Measurements from ENCODE around the gene MCUB. TPM values are rescaled to one million over a fixed set of nuclear protein-coding genes. Genes with fewer than 3 reads are reported as not detected.

Gene MCUB
- total RNA-seq, 1 donor = 22.8 TPM

- Histone ChIP-seq H4K20me1 (ENCODE audit: insufficient read depth, low read length) (no peaks in the 10 kb centered on the region), H3K79me2 (ENCODE audit: insufficient read depth, low read length) (no peaks in the 10 kb centered on the region), H3K27ac (ENCODE audit: low read depth, low read length) (no peak overlapping the region), H3K36me3 (ENCODE audit: insufficient read depth, low read length) (no peaks in the 10 kb centered on the region), H3K4me3 (ENCODE audit: insufficient read depth, low read length) (no peak overlapping the region), H2AFZ (ENCODE audit: low read length) (no peak overlapping the region), H3K4me2 (ENCODE audit: insufficient read depth, low read length) (no peak overlapping the region), H3K9me3 (ENCODE audit: low read depth, low read length) (no peaks in the 10 kb centered on the region), H3K27me3 (ENCODE audit: insufficient read depth, low read length) (no peaks in the 10 kb centered on the region), H3K4me1 (ENCODE audit: insufficient read depth, low read length) (no peaks in the 10 kb centered on the region)
- TF ChIP-seq CTCF (IDR thresholded peaks at IDR 0.05; ENCODE audit: extremely low read depth, low read depth, low read length) = no peak
- DNase-seq (ENCODE audit: insufficient read length, low spot score, missing footprints) = no peak
These were observed 54.0 kb downstream of the MCUB start for GRCh38 chr4:109614015-109614414.

GRCh38 chr4:109614466-109614865 lies 54.4 kb downstream of the MCUB start:
- no peak overlapping the region for H3K4me2 ChIP-seq (ENCODE audit: insufficient read depth, low read length)
- no peak for TF ChIP-seq CTCF (IDR thresholded peaks at IDR 0.05; ENCODE audit: extremely low read depth, low read depth, low read length)
- H4K20me1 ChIP-seq (ENCODE audit: insufficient read depth, low read length) = no peaks in the 10 kb centered on the region
- H3K4me3 ChIP-seq (ENCODE audit: insufficient read depth, low read length) = no peak overlapping the region
- no peak for DNase-seq (ENCODE audit: insufficient read length, low spot score, missing footprints)
- no peaks in the 10 kb centered on the region for H3K36me3 ChIP-seq (ENCODE audit: insufficient read depth, low read length)
- no peaks in the 10 kb centered on the region for H3K27me3 ChIP-seq (ENCODE audit: insufficient read depth, low read length)
- H3K4me1 ChIP-seq (ENCODE audit: insufficient read depth, low read length) = no peaks in the 10 kb centered on the region
- no peaks in the 10 kb centered on the region for H3K9me3 ChIP-seq (ENCODE audit: low read depth, low read length)
- H3K79me2 ChIP-seq (ENCODE audit: insufficient read depth, low read length) = no peaks in the 10 kb centered on the region
- H2AFZ ChIP-seq (ENCODE audit: low read length) = no peak overlapping the region
- no peak overlapping the region for H3K27ac ChIP-seq (ENCODE audit: low read depth, low read length)

- H3K36me3 ChIP-seq (ENCODE audit: insufficient read depth, low read length) = no peaks in the 10 kb centered on the region
- no peaks in the 10 kb centered on the region for H3K9me3 ChIP-seq (ENCODE audit: low read depth, low read length)
- no peak overlapping the region for H2AFZ ChIP-seq (ENCODE audit: low read length)
- H3K79me2 ChIP-seq (ENCODE audit: insufficient read depth, low read length) = no peaks in the 10 kb centered on the region
- no peak for TF ChIP-seq CTCF (IDR thresholded peaks at IDR 0.05; ENCODE audit: extremely low read depth, low read depth, low read length)
- no peaks in the 10 kb centered on the region for H4K20me1 ChIP-seq (ENCODE audit: insufficient read depth, low read length)
- DNase-seq (ENCODE audit: insufficient read length, low spot score, missing footprints) = no peak
- no peaks in the 10 kb centered on the region for H3K4me1 ChIP-seq (ENCODE audit: insufficient read depth, low read length)
- no peak overlapping the region for H3K4me2 ChIP-seq (ENCODE audit: insufficient read depth, low read length)
- no peak overlapping the region for H3K27ac ChIP-seq (ENCODE audit: low read depth, low read length)
- no peak overlapping the region for H3K4me3 ChIP-seq (ENCODE audit: insufficient read depth, low read length)
- no peaks in the 10 kb centered on the region for H3K27me3 ChIP-seq (ENCODE audit: insufficient read depth, low read length)
These were observed 55.7 kb downstream of the MCUB start for GRCh38 chr4:109615742-109616141.

GRCh38 chr4:109616243-109616642 lies 56.2 kb downstream of the MCUB start:
- no peak overlapping the region for H3K4me2 ChIP-seq (ENCODE audit: insufficient read depth, low read length)
- no peaks in the 10 kb centered on the region for H4K20me1 ChIP-seq (ENCODE audit: insufficient read depth, low read length)
- H3K36me3 ChIP-seq (ENCODE audit: insufficient read depth, low read length) = no peaks in the 10 kb centered on the region
- H3K4me1 ChIP-seq (ENCODE audit: insufficient read depth, low read length) = no peaks in the 10 kb centered on the region
- no peak overlapping the region for H3K27ac ChIP-seq (ENCODE audit: low read depth, low read length)
- no peak overlapping the region for H2AFZ ChIP-seq (ENCODE audit: low read length)
- H3K9me3 ChIP-seq (ENCODE audit: low read depth, low read length) = no peaks in the 10 kb centered on the region
- no peak for TF ChIP-seq CTCF (IDR thresholded peaks at IDR 0.05; ENCODE audit: extremely low read depth, low read depth, low read length)
- no peaks in the 10 kb centered on the region for H3K27me3 ChIP-seq (ENCODE audit: insufficient read depth, low read length)
- DNase-seq (ENCODE audit: insufficient read length, low spot score, missing footprints) = no peak
- no peak overlapping the region for H3K4me3 ChIP-seq (ENCODE audit: insufficient read depth, low read length)
- no peaks in the 10 kb centered on the region for H3K79me2 ChIP-seq (ENCODE audit: insufficient read depth, low read length)

Data from osteoblast (primary cell).